ENCODE measurements around the gene PNPLA6. TPM values are rescaled to one million over a fixed set of nuclear protein-coding genes. Genes with fewer than 3 reads are reported as not detected.

Gene PNPLA6
- polyA plus RNA-seq, 1 of the 3 experiments (the other 2 are of a cell fraction) = 90.5 TPM

DNA sequence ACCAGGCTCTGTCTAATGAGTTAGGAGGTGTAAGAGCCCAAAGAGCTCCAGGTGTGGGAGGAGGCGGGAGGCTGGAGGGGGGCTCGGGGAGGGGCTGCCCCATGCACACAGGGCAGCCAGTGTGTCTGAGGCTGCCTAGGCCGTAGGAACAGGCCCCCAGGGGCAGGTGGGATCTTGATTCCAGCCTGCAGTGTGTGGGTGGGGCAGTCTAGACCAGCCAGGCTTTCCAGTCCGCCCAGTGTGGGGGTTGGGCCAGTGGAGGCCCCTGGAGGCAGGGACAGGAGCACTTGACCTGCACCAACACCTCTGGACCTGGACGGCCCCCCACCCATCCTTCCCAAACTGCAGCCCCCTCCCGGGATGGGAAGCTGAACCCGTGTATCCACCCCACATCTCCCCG lies 54.7 kb downstream of the PNPLA6 start (continued):
- TF ChIP-seq NRF1 (IDR thresholded peaks at IDR 0.05; ENCODE audit: low read depth, low read length) = no peak
- TF ChIP-seq, protein P1, sequence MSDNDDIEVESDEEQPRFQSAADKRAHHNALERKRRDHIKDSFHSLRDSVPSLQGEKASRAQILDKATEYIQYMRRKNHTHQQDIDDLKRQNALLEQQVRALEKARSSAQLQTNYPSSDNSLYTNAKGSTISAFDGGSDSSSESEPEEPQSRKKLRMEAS (IDR thresholded peaks at IDR 0.05; ENCODE audit: low read depth) = no peak

GRCh38 chr19:7595466-7596133 lies 60.1 kb downstream of the PNPLA6 start, which contains the start of gene CAMSAP3:
TSS of gene CAMSAP3 (plus strand) at chr19:7595863. CDS start at chr19:7596003, 140 bp downstream.
- Histone ChIP-seq H3K9me2 (no peaks in the 10 kb centered on the region), H3K27ac (ENCODE audit: low read depth in 2 of 2, low read length in 1 of 2) (no peak within 1 kb of the TSS; a peak in 1 of 4 replicates), H3K79me2 (ENCODE audit: insufficient read depth) (no peaks in the 10 kb centered on the region), H4K20me1 (ENCODE audit: insufficient read depth) (no peaks in the 10 kb centered on the region), H2AFZ (ENCODE audit: low read depth) (no peak within 1 kb of the TSS), H3K4me2 (peak within 1 kb of the TSS; percentile 41; the same call in 1 of the 2 replicates), H3K4me1 (ENCODE audit: control insufficient read depth in 1 of 2, insufficient read depth in 2 of 2, low read depth in 1 of 2, low read length in 1 of 2) (peaks cover 0 to 8% of the 10 kb centered on the region in 2 experiments; a peak in 1 of 4 replicates), H3F3A (replicated peaks; ENCODE audit: insufficient read depth) (no peaks in the 10 kb centered on the region), H3K9me3 (no peaks in the 10 kb centered on the region), H3K9ac (no peak within 1 kb of the TSS), H3K36me3 (replicated peaks in 1 of 2; ENCODE audit: control insufficient read depth in 1 of 2, insufficient read depth in 2 of 2, low read length in 1 of 2) (no peaks in the 10 kb centered on the region), H3K4me3 (ENCODE audit: low read depth in 2 of 2, low read length in 1 of 2) (peak within 1 kb of the TSS; percentile 47 to 48; a peak in 3 of 4 replicates), H3K27me3 (ENCODE audit: insufficient read depth) (peaks cover 23% of the 10 kb centered on the region)
- ChIA-PET POLR2A (interaction anchor here (0.7 to 2.4 kb wide), 5 partner anchors 10 to 38 kb away, joined by 3 to 9 read pairs (median 3); partner anchors contain the start of genes PCP2, PET100 and XAB2), CTCF (interaction anchor here (0.7 to 2.8 kb wide), 6 partner anchors 12 to 241 kb away, joined by 3 to 19 read pairs (median 3); partner anchors contain the start of gene TRAPPC5)
- peak; percentile 90 for DNase-seq
- TF ChIP-seq FOSL2 (IDR thresholded peaks at IDR 0.05; ENCODE audit: borderline replicate concordance, low read depth) (no peak), FOXJ3 (CRISPR knock-in tag; IDR thresholded peaks at IDR 0.05) (no peak), TCF12 (IDR thresholded peaks at IDR 0.05) (peak; percentile 60), EP300 (IDR thresholded peaks at IDR 0.05; ENCODE audit: borderline replicate concordance in 1 of 2, low read depth in 1 of 2, low read length in 1 of 2) (peak in 1 of 2 experiments; percentile 34; a peak in 1 of 4 replicates), NRF1 (IDR thresholded peaks at IDR 0.05; ENCODE audit: low read depth, low read length) (no peak; the same call in 1 of the 2 replicates), MXI1 (IDR thresholded peaks at IDR 0.05; ENCODE audit: low read depth, low read length) (0 out of 2 replicates have a peak, but pooled peaks have one; percentile 26)
- TF ChIP-seq, protein P2, sequence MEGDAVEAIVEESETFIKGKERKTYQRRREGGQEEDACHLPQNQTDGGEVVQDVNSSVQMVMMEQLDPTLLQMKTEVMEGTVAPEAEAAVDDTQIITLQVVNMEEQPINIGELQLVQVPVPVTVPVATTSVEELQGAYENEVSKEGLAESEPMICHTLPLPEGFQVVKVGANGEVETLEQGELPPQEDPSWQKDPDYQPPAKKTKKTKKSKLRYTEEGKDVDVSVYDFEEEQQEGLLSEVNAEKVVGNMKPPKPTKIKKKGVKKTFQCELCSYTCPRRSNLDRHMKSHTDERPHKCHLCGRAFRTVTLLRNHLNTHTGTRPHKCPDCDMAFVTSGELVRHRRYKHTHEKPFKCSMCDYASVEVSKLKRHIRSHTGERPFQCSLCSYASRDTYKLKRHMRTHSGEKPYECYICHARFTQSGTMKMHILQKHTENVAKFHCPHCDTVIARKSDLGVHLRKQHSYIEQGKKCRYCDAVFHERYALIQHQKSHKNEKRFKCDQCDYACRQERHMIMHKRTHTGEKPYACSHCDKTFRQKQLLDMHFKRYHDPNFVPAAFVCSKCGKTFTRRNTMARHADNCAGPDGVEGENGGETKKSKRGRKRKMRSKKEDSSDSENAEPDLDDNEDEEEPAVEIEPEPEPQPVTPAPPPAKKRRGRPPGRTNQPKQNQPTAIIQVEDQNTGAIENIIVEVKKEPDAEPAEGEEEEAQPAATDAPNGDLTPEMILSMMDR (IDR thresholded peaks at IDR 0.05) = no peak
- TF ChIP-seq, protein P3, sequence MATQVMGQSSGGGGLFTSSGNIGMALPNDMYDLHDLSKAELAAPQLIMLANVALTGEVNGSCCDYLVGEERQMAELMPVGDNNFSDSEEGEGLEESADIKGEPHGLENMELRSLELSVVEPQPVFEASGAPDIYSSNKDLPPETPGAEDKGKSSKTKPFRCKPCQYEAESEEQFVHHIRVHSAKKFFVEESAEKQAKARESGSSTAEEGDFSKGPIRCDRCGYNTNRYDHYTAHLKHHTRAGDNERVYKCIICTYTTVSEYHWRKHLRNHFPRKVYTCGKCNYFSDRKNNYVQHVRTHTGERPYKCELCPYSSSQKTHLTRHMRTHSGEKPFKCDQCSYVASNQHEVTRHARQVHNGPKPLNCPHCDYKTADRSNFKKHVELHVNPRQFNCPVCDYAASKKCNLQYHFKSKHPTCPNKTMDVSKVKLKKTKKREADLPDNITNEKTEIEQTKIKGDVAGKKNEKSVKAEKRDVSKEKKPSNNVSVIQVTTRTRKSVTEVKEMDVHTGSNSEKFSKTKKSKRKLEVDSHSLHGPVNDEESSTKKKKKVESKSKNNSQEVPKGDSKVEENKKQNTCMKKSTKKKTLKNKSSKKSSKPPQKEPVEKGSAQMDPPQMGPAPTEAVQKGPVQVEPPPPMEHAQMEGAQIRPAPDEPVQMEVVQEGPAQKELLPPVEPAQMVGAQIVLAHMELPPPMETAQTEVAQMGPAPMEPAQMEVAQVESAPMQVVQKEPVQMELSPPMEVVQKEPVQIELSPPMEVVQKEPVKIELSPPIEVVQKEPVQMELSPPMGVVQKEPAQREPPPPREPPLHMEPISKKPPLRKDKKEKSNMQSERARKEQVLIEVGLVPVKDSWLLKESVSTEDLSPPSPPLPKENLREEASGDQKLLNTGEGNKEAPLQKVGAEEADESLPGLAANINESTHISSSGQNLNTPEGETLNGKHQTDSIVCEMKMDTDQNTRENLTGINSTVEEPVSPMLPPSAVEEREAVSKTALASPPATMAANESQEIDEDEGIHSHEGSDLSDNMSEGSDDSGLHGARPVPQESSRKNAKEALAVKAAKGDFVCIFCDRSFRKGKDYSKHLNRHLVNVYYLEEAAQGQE (IDR thresholded peaks at IDR 0.05; ENCODE audit: low read depth, low read length) = no peak
- WGBS (ENCODE audit: low lambda C conversion rate) = 1% methylated on average over 12 of the region's 78 CpGs
